Smooth muscle cell (in vitro differentiated cells): ENCODE measurements around the gene KCNH1. TPM values are rescaled to one million over a fixed set of nuclear protein-coding genes. Genes with fewer than 3 reads are reported as not detected.
"Not testable (repeated sequence)": the region's sequence is repeated elsewhere in the genome, so short reads cannot be mapped to it uniquely, and the experiment has no call there.

ENCODE experiments used
- DNase-seq: peaks from one replicate; lab custom pipeline; 2025; ENCODE audit not compliant: unreplicated experiment; lab: John Stamatoyannopoulos, UW
- H2AFZ ChIP-seq: fragments of 200-600 bp; sonication (generic); 2 replicates; pipeline ENCODE4 v1.6.0; 2016; ENCODE audit warnings: antibody characterized with exemption, low read depth, mild to moderate bottlenecking
- H3F3A ChIP-seq: fragments of 200-600 bp; sonication (generic); 2 replicates; pipeline ENCODE4 v1.6.0; 2017; ENCODE audit warnings: antibody characterized with exemption, low read depth
- H3K27ac ChIP-seq: fragments of 200-600 bp; sonication (generic); 2 replicates; pipeline ENCODE4 v1.5.1; 2016; ENCODE audit warnings: low read depth, mild to moderate bottlenecking
- H3K27me3 ChIP-seq: fragments of 200-600 bp; sonication (generic); 2 replicates; pipeline ENCODE4 v1.6.1; 2016; ENCODE audit warnings: low read depth, mild to moderate bottlenecking
- H3K36me3 ChIP-seq: fragments of 200-600 bp; sonication (generic); 2 replicates; pipeline ENCODE4 v1.5.1; 2016; ENCODE audit warnings: low read depth
- H3K4me1 ChIP-seq: fragments of 200-600 bp; sonication (generic); 2 replicates; pipeline ENCODE4 v1.5.1; 2016; ENCODE audit warnings: low read depth
- H3K4me2 ChIP-seq: fragments of 200-600 bp; sonication (generic); 2 replicates; pipeline ENCODE4 v1.6.0; 2016; ENCODE audit warnings: mild to moderate bottlenecking
- H3K4me3 ChIP-seq: fragments of 200-600 bp; sonication (generic); 2 replicates; pipeline ENCODE4 v1.5.1; 2016; ENCODE audit warnings: mild to moderate bottlenecking
- H3K79me2 ChIP-seq: fragments of 200-600 bp; sonication (generic); 2 replicates; pipeline ENCODE4 v1.6.0; 2016; ENCODE audit warnings: low read depth, mild to moderate bottlenecking
- H3K9ac ChIP-seq: fragments of 200-600 bp; sonication (generic); 2 replicates; pipeline ENCODE4 v1.6.0; 2016; ENCODE audit warnings: low read depth
- H3K9me3 ChIP-seq: fragments of 200-600 bp; sonication (generic); replicated peaks from 2 replicates; pipeline ENCODE4 v1.5.1; 2016; ENCODE audit warnings: low read depth
- H4K20me1 ChIP-seq: fragments of 200-600 bp; sonication (generic); 2 replicates; pipeline ENCODE4 v1.6.0; 2016; ENCODE audit warnings: low read depth
- CTCF ChIP-seq: fragments of 200-600 bp; sonication (generic); IDR thresholded peaks from 2 replicates; pipeline ENCODE4 v1.5.1; 2017; ENCODE audit warnings: borderline replicate concordance, mild to moderate bottlenecking, antibody characterized with exemption; ENCODE audit not compliant: insufficient read depth, poor library complexity, severe bottlenecking
- whole genome bisulfite sequencing: methylation state at CpG from one replicate; pipeline ENCODE4 v1.1.7; 2016; ENCODE audit warnings: low lambda C conversion rate; 5-methylcytosine and 5-hydroxymethylcytosine counted together
- polyA plus RNA-seq: library from polyadenylated mRNA; unstranded; fragments of >200 nt; fragmentation: Nextera tagmentation; extraction: Ambion mirVana; gene quantifications from 2 replicates; pipeline ENCODE4 v1.2.1, GENCODE V29; 2016
- total RNA-seq: library from RNA; depleted of rRNA; stranded (reverse); fragments of >200 nt; gene quantifications from 2 replicates; pipeline ENCODE4 v1.2.3, GENCODE V29; 2014

Gene KCNH1
- total and polyA plus RNA-seq, 2 experiments from 2014 or later: 0.30 to 1.9 TPM

- H3K27me3 ChIP-seq: peaks cover 64% of the 10 kb centered on the region
- no peak overlapping the region for H3K4me2 ChIP-seq
- no peak overlapping the region for H3K9ac ChIP-seq
- H3K36me3 ChIP-seq: no peaks in the 10 kb centered on the region
- H3K4me1 ChIP-seq: no peaks in the 10 kb centered on the region
- WGBS: 87% methylated on average over 4 of the region's 4 CpGs
- H3K79me2 ChIP-seq: no peaks in the 10 kb centered on the region
- H3F3A ChIP-seq: no peaks in the 10 kb centered on the region
- no peak for DNase-seq
- no peak overlapping the region for H3K27ac ChIP-seq
- H3K4me3 ChIP-seq: no peak overlapping the region
- no peak overlapping the region for H2AFZ ChIP-seq
- H4K20me1 ChIP-seq: no peaks in the 10 kb centered on the region
- TF ChIP-seq CTCF: no peak
- no peaks in the 10 kb centered on the region for H3K9me3 ChIP-seq
These were observed 471.5 kb downstream of the KCNH1 start for GRCh38 chr1:210662291-210663050.

DNA sequence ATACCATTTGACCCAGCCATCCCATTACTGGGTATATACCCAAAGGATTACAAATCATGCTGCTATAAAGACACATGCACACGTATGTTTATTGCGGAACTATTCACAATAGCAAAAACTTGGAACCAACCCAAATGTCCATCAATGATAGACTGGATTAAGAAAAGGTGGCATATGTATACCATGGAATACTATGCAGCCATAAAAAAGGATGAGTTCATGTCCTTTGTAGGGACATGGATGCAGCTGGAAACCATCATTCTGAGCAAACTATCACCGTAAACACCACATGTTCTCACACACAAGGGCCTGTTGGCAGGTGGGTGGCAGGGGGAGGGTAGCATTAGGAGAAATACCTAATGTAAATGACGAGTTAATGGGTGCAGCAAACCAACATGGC lies 472.4 kb downstream of the KCNH1 start:
- DNase-seq, H3K4me2 ChIP-seq, H3K27ac ChIP-seq, H3K4me1 ChIP-seq, H3K9me3 ChIP-seq, H2AFZ ChIP-seq, H4K20me1 ChIP-seq, H3K9ac ChIP-seq, H3K36me3 ChIP-seq, H3K79me2 ChIP-seq, H3K4me3 ChIP-seq, H3F3A ChIP-seq: not testable (repeated sequence)
- peaks cover 71% of the 10 kb centered on the region for H3K27me3 ChIP-seq
- 94% methylated on average over 4 of the region's 4 CpGs for WGBS

- H3K9me3 ChIP-seq: no peaks in the 10 kb centered on the region
- H2AFZ ChIP-seq: no peak overlapping the region
- no peak overlapping the region for H3K4me3 ChIP-seq
- H3K36me3 ChIP-seq: no peaks in the 10 kb centered on the region
- H3K4me2 ChIP-seq: no peak overlapping the region
- H4K20me1 ChIP-seq: no peaks in the 10 kb centered on the region
- H3K9ac ChIP-seq: no peak overlapping the region
- no peak for TF ChIP-seq CTCF
- no peaks in the 10 kb centered on the region for H3F3A ChIP-seq
- H3K79me2 ChIP-seq: no peaks in the 10 kb centered on the region
- peaks cover 73% of the 10 kb centered on the region for H3K27me3 ChIP-seq
- H3K4me1 ChIP-seq: no peaks in the 10 kb centered on the region
- 76% methylated on average over 6 of the region's 6 CpGs for WGBS
- H3K27ac ChIP-seq: no peak overlapping the region
- no peak for DNase-seq
These were observed 476.1 kb downstream of the KCNH1 start for GRCh38 chr1:210657806-210658205.

DNA sequence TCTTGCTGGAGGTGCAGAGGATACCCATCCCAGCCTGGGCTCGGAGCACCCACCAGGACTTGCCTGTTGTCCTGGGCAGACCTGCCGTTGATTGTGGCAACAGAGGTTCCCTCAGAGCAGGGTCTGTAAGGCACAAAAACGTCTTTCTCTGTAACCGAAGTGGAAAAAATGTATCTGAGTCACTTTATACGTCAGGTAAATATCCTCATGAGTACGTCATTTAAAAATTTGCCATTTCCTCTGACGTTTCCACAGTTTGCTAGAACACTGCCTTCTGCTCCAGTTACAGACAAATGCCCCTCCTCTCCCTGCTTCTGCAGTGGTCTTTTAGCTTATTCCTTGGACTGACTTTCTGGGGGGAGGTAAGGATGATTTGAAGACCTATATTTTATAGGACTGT lies 478.4 kb downstream of the KCNH1 start:
- Histone ChIP-seq H3K27ac (no peak overlapping the region), H3K36me3 (no peaks in the 10 kb centered on the region), H4K20me1 (no peaks in the 10 kb centered on the region), H2AFZ (no peak overlapping the region), H3K4me1 (no peaks in the 10 kb centered on the region), H3K4me2 (no peak overlapping the region), H3K4me3 (no peak overlapping the region), H3K9me3 (no peaks in the 10 kb centered on the region), H3K9ac (no peak overlapping the region), H3K79me2 (no peaks in the 10 kb centered on the region), H3K27me3 (peaks cover 80% of the 10 kb centered on the region), H3F3A (no peaks in the 10 kb centered on the region)
- DNase-seq: no peak
- no peak for TF ChIP-seq CTCF
- WGBS: 80% methylated on average over 7 of the region's 7 CpGs
